Stimulated activated CD8-positive, alpha-beta memory T cell treated with anti-CD3 and anti-CD28 coated beads, Interleukin-4, amount 100 ng/mL, for 4 hours (primary cell): ENCODE data around the gene MYH15.

Experiments used
- DNase-seq, 2 donors: peaks; one replicate each; pipeline ENCODE4 v3.0.0-alpha.2; 2020; ENCODE audit warnings: low read depth in 2 of 2, low spot score in 1 of 2

MYH15 gene

DNA sequence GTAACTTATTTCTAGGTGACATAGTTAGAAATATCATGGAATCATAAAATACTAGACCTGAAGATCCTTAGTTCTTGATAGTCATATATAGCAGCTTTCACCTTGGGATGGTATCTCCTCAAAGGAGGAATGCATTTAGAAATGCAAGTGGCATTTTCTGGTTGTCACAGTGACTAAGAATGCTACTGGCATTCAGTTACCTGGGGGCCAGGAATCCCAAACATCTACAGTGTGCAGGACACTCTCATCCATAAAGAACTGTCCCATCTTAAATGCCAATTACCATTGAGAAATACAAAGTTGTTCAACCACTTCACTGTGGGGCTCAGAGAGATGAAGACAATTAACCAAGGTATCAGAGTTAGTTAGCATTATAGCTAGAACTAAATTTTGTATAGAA is 36.7 kb downstream of the MYH15 start:
- no peak for DNase-seq

GRCh38 chr3:108472001-108472591 is 38.3 kb downstream of the MYH15 start:
- no peak for DNase-seq

DNA sequence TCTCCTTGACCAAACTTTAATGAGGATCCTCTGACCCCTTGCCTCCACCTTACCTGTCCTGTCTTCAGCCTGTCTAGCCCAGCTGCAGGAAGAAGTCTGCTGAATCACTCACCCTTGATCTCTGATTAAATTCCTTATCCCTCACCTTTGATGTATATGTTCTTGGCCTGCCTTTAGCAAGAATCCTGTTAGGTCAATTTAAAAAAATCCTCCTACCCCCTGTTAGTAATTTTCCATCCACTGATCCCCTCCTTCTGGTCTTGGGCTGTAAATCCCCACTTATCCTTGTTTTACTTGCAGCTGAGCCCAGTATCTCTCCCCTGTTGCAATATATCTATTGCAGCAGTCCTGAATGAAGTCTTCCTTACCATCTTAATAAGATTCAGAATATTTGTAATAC is 39.0 kb downstream of the MYH15 start:
- DNase-seq = no peak

GRCh38 chr3:108469126-108469525 is 41.3 kb downstream of the MYH15 start:
- no peak for DNase-seq

- no peak for DNase-seq
These were observed 41.8 kb downstream of the MYH15 start for GRCh38 chr3:108468577-108468976.

- DNase-seq = no peak
These were observed 47.5 kb downstream of the MYH15 start for GRCh38 chr3:108462899-108463298.

DNA sequence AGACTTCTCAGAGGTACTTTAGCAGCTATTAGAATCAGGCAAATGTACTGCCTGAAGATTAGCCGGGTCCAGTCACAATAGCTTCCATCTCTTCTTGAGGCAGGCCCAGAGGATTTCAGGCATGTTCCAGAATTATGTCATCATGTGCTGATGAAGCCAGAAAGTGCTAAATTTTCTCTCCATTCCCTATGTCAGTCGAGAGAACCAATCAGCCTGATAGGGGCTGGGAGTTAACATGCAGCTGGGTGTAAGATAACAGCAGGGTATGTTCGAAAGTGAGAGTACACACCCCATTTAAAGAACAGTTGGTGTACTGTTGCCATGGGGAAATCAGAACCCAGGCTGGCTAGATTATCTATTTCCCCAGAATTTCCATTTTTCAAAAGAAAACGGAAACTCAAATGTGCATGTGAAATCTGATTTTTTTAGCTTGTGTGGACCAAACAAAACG is 48.7 kb downstream of the MYH15 start:
- no peak for DNase-seq

- DNase-seq = no peak
These were observed 51.2 kb downstream of the MYH15 start for GRCh38 chr3:108459225-108459624.

DNA sequence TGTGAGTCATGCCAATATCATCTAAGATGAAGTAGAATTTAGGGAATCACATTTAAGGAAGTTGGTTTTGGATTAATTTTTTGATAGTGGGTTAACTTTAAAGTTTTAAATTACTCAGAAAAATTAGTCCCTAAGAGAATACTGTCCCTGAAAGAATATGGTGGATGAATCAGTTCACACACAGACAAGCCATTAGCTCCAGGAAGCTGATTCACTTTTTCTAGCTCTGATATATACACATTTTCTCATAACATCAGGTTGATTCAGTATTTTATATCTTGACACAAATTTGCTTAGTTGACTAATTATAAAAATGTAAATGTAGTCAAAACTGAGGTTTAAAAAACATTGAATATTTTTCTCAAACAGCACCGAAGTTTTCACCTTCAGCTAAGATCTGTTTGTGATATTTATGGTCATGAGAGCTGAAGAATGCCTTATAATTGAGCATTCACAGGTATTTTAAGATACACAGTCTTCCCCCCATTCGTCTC is 55.1 kb downstream of the MYH15 start:
- DNase-seq = no peak

DNA sequence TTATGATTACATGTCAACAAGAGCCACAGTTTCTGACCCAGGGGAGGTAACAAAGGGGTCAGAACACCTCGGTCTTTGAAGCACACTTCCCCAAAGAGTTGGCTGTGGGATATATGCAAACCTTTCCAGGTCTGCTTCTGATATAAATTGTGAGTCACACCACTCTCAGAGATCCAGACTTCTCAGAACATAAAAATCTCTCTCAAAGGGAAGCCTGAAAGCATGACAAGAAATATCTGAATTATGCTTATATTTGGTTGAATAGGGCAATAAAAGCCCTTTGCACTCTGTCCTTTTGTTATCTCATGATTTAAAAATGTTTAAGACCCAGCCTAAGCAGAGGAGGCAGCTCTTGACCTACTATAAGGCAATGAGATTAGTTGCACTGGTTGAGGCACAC is 56.8 kb downstream of the MYH15 start:
- DNase-seq = no peak

GRCh38 chr3:108450444-108450843 is 60.0 kb downstream of the MYH15 start:
- no peak for DNase-seq

DNA sequence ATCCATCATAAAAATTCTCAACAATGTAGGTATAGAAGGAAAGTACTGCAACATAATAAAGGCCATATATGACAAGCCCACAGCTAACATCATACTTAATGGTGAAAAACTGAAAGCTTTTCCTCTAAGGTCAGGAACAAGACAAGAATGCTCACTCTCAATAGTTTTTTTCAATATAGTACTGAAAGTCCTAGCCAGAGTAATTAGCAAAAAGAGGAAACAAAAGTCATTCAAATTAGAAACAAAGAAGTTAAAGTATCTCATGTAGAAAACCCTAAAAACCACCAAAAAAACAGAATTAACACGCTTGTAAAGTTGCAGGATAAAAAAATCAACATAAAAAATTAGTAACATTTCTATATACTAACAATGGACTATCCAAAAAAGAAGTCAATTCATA is 61.8 kb downstream of the MYH15 start:
- DNase-seq = no peak

DNA sequence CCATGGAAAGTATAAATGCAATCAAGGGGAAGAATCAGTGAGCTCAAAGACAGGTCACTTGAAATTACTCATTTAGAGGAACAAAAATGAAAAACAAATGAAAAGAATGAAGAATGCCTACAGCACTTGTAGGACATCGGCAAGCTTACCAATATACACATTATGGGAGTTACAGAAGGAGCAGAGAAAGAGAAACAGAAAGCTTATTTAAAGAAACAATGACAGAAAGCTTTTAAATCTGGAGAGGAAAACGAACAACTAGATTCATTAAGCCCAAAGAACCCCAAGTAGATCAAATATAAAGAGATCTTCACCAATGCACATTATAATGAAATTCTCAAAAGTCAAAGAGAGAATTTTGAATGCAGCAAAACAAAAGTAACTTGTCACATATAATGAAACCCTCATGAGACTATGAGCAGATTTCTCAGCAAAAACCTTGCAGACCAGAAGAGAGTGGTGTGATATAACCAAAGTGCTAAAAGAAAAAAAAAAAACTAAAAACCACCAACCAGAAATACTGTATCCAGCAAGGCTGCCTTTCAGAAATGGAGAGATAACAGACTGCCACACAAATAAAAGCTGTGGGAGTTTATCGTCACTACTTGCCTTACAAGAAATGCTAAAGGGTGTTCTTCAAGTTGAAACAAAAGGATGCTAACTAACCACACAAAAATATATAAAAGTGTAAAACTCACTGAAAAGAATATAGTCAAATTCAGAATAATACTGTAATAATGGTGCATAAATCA is 63.1 kb downstream of the MYH15 start:
- no peak for DNase-seq

DNA sequence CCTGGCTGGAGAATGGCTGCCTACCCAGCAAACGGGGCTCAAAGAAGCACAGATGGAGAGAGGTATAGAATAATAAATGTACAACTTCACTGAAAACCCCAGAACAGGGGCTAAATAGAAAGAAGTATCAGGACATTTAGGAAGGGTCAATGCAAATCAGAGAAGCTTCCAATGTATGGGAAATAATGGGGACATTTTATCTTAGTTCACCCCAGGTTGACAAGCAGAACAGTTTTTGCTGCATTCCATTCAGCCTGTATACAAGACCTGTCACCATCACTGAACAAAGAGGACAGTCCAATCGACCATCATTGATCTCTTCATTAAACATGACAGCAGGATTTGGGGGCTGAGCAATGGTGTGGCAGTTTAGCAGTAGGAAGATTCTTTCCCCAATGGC is 68.1 kb downstream of the MYH15 start:
- no peak for DNase-seq

- DNase-seq = no peak
These were observed 68.9 kb downstream of the MYH15 start for GRCh38 chr3:108441518-108441917.

GRCh38 chr3:108441071-108441507 is 69.3 kb downstream of the MYH15 start:
- DNase-seq = no peak

DNA sequence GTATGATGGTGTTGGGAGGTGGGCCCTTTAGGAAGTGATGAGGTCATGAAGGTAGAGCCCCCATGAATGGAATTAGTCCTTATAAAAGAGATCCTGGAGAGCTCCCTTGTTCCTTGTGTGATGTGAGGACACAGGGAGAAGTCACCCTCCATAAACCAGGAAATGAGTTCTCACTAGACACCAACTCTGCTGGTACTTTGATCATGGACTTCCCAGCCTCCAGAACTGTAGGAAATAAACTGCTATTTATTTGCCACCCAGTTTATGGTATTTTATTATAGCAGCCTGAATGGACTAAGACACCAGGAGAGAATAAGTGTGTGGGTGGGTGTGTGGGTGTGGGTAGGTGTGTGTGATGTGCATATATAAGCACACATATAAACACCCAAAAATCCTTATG is 71.9 kb downstream of the MYH15 start:
- no peak for DNase-seq

- no peak for DNase-seq
These were observed 73.0 kb downstream of the MYH15 start for GRCh38 chr3:108437439-108437838.

DNA sequence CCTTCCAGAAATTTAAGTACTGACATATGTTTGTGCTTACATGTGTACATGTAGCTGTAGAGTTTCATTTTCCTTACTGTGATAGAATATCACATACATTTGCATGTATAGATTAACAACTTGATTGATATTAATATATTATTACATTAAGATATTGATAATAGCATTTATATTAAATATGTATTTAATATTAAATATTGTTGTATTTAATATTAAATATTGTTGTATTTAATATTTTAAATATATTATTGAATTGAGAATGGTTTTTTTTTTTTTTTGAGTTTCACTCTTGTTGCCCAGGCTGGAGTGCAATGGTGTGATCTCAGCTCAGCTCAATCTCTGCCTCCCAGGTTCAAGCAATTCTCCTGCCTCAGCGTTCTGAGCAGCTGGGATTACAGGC is 76.5 kb downstream of the MYH15 start:
- no peak for DNase-seq

DNA sequence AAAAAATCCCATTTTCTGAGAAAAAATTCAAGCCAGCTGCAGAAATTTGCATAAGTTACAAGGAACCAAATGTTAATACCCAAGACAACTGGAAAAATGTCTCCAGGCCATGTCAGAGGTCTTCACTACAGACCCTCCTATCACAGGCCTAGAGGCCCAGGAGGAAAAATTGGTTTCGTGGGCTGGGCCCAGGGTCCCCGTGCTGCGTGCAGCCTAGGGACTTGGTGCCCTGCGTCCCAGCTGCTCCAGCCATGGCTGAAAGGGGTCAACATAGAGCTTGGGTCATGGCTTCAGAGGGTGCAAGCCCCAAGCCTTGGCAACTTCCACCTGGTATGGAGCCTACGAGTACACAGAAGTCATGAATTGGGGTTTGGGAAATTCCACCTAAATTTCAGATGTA is 78.0 kb downstream of the MYH15 start:
- no peak for DNase-seq

DNA sequence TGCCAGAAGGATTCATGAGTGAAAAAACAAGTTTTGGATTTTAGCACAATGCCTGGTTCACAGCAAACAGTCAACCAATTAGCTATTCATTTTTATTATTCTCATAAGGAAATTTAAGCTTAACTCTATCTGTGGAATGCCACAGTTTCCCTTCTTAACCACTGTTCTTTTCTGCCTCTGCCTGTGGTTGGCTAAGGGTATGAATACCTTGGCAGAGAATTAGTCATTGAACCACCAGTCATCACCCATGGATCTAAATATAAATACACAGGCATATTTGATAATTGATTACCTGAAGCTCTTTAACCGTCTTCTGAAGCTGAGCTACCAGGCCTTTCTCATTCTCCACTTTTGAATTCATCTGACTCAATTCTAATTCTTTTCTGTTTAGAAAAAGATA is 79.9 kb downstream of the MYH15 start:
- no peak for DNase-seq

- no peak for DNase-seq
These were observed 81.8 kb downstream of the MYH15 start for GRCh38 chr3:108428586-108428985.

DNA sequence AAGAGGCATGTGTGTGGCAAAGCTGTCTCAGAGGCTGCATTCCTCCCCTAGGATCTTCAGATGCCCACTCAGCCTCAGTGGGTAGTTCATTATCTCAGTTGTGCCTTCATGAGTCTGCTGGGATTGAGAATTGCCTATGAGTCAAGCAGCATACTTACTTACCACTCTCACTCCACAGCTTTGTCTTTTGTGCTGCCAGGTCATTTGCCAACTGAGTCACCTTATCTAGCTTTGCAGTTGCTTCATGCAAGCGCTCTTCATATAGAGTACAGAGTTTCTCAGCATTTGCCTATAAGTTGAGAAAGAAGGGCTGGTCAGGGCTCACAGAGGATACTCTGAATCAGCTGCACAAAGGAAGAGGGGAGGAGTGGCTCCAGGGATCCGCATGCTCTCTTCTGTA is 89.5 kb downstream of the MYH15 start:
- no peak for DNase-seq
